SK-N-MC (cell line): ENCODE results near the gene SDCBP2.

ENCODE experiments used
- DNase-seq: peaks from one replicate; pipeline ENCODE4 v3.0.0-alpha.2; 2011; ENCODE audit warnings: low read depth, low spot score
- H3K27ac ChIP-seq: fragments of 200-600 bp; sonication (generic); 2 replicates; pipeline ENCODE4 v1.5.1; 2016; ENCODE audit warnings: mixed run types
- H3K36me3 ChIP-seq: fragments of 200-600 bp; sonication (generic); 2 replicates; pipeline ENCODE4 v1.6.1; 2017; ENCODE audit warnings: antibody characterized with exemption, low read length, mixed read lengths; ENCODE audit not compliant: insufficient read depth
- H3K4me3 ChIP-seq: fragments of 200-600 bp; sonication (generic); 2 replicates; pipeline ENCODE4 v1.5.1; 2016
- H3K9ac ChIP-seq: fragments of 200-600 bp; sonication (generic); 2 replicates; pipeline ENCODE4 v1.8.0; 2017; ENCODE audit warnings: mixed run types, mixed read lengths; ENCODE audit not compliant: insufficient read length
- H3K9me3 ChIP-seq: fragments of 200-600 bp; sonication (generic); 2 replicates; pipeline ENCODE4 v1.6.1; 2017; ENCODE audit warnings: low read depth, mild to moderate bottlenecking, antibody characterized with exemption, low read length, moderate library complexity, mixed read lengths
- EZH2 ChIP-seq: fragments of 200-600 bp; sonication (generic); IDR thresholded peaks from one replicate; pipeline ENCODE4 v1.6.1; 2017; ENCODE audit warnings: antibody characterized with exemption
- FOXP2 ChIP-seq: optimal IDR thresholded peaks from 2 replicates; pipeline ENCODE3; 2011; ENCODE audit warnings: mild to moderate bottlenecking, moderate library complexity; ENCODE audit not compliant: insufficient read depth; ENCODE audit errors: extremely low read length, control extremely low read depth
- POLR2AphosphoS5 ChIP-seq: IDR thresholded peaks from 2 replicates; pipeline ENCODE4 v1.6.1; 2012; ENCODE audit warnings: mild to moderate bottlenecking, low read depth, low read length, borderline replicate concordance

Gene SDCBP2

GRCh38 chr20:1313236-1313964 lies 15.5 kb downstream of the SDCBP2 start:
- peak; percentile 51 for DNase-seq
- TF ChIP-seq FOXP2 (no peak), EZH2 (no peak), POLR2AphosphoS5 (no peak)
- Histone ChIP-seq H3K9me3 (no peaks in the 10 kb centered on the region), H3K27ac (no peak overlapping the region), H3K9ac (peak overlapping the region; percentile 37), H3K36me3 (no peaks in the 10 kb centered on the region), H3K4me3 (peak overlapping the region; percentile 50)

DNA sequence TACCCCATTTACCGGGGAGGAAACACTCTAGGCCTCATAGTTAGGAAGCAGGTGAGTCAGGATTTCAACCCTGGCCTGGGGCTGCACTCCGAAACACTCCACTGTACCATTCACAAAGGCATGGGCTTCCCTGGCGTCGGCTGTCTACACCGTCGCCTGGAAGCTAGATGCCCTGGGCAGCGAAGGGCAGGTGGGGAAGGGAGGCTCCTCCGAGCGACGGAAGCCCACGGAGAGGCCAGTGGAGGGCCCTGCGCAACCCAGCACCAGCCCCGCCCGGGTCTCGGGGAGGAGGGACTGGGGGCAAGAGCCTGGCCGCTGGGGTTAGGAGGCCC lies 16.1 kb downstream of the SDCBP2 start:
- no peaks in the 10 kb centered on the region for H3K9me3 ChIP-seq
- no peak overlapping the region for H3K27ac ChIP-seq
- no peak overlapping the region for H3K4me3 ChIP-seq
- no peak overlapping the region for H3K9ac ChIP-seq
- DNase-seq: no peak
- no peaks in the 10 kb centered on the region for H3K36me3 ChIP-seq
- no peak for TF ChIP-seq POLR2AphosphoS5
- TF ChIP-seq FOXP2: no peak
- TF ChIP-seq EZH2: no peak

GRCh38 chr20:1312308-1312707 lies 16.6 kb downstream of the SDCBP2 start:
- TF ChIP-seq FOXP2 (no peak), EZH2 (no peak), POLR2AphosphoS5 (no peak)
- Histone ChIP-seq H3K4me3 (no peak overlapping the region), H3K27ac (no peak overlapping the region), H3K9ac (no peak overlapping the region), H3K9me3 (no peaks in the 10 kb centered on the region), H3K36me3 (no peaks in the 10 kb centered on the region)
- no peak for DNase-seq

DNA sequence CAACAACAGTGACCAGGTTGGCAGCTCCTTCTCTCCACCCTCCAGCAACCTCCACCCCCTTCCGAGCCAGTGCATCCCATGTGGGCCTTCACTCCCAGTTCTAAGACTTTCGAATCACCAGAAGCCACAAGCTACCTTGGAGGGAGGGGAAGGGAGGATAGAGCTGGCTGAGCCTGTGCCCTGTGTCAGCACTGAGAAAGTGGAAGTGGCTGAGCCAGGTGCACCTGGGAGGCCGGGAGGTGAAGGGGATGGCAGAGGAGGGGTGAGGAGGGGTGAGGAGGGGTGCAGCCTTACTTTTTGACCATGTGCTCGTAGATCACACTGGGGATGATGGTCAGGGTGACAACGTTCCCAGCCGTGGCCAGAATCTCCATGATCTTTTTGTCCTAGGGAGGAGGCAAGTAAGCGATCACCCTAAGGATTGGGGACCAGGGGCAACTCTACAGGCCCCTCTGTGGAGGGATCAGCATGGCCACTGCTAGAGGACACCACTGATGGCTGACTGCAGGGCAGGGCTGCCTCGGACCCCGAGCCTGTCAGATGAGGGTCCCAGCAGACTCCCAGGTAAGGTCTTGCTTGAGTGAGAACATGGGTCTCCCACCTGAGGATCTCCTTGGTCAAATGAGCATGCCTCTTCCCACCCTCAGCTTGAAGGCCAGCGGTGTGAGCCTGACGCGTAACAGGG lies 18.3 kb downstream of the SDCBP2 start:
- H3K4me3 ChIP-seq: no peak overlapping the region
- DNase-seq: no peak
- TF ChIP-seq EZH2: no peak
- TF ChIP-seq POLR2AphosphoS5: no peak
- no peak for TF ChIP-seq FOXP2
- H3K27ac ChIP-seq: no peak overlapping the region
- H3K9me3 ChIP-seq: no peaks in the 10 kb centered on the region
- no peaks in the 10 kb centered on the region for H3K36me3 ChIP-seq
- no peak overlapping the region for H3K9ac ChIP-seq

- DNase-seq: no peak
- Histone ChIP-seq H3K36me3 (no peaks in the 10 kb centered on the region), H3K4me3 (no peak overlapping the region), H3K9ac (no peak overlapping the region), H3K27ac (no peak overlapping the region), H3K9me3 (no peaks in the 10 kb centered on the region)
- TF ChIP-seq POLR2AphosphoS5 (no peak), FOXP2 (no peak), EZH2 (no peak)
Measured at GRCh38 chr20:1310071-1310470, 18.9 kb downstream of the SDCBP2 start.

GRCh38 chr20:1309439-1309847 lies 19.5 kb downstream of the SDCBP2 start:
- H3K9ac ChIP-seq: no peak overlapping the region
- no peak for TF ChIP-seq EZH2
- no peak for TF ChIP-seq FOXP2
- no peak for TF ChIP-seq POLR2AphosphoS5
- H3K9me3 ChIP-seq: no peaks in the 10 kb centered on the region
- no peak for DNase-seq
- no peaks in the 10 kb centered on the region for H3K36me3 ChIP-seq
- H3K27ac ChIP-seq: no peak overlapping the region
- H3K4me3 ChIP-seq: no peak overlapping the region

- DNase-seq: no peak
- H3K27ac ChIP-seq: no peak overlapping the region
- H3K36me3 ChIP-seq: no peaks in the 10 kb centered on the region
- no peaks in the 10 kb centered on the region for H3K9me3 ChIP-seq
- TF ChIP-seq POLR2AphosphoS5: no peak
- TF ChIP-seq EZH2: no peak
- no peak for TF ChIP-seq FOXP2
- no peak overlapping the region for H3K4me3 ChIP-seq
- H3K9ac ChIP-seq: no peak overlapping the region
Measured at GRCh38 chr20:1308702-1309095, 20.2 kb downstream of the SDCBP2 start.

DNA sequence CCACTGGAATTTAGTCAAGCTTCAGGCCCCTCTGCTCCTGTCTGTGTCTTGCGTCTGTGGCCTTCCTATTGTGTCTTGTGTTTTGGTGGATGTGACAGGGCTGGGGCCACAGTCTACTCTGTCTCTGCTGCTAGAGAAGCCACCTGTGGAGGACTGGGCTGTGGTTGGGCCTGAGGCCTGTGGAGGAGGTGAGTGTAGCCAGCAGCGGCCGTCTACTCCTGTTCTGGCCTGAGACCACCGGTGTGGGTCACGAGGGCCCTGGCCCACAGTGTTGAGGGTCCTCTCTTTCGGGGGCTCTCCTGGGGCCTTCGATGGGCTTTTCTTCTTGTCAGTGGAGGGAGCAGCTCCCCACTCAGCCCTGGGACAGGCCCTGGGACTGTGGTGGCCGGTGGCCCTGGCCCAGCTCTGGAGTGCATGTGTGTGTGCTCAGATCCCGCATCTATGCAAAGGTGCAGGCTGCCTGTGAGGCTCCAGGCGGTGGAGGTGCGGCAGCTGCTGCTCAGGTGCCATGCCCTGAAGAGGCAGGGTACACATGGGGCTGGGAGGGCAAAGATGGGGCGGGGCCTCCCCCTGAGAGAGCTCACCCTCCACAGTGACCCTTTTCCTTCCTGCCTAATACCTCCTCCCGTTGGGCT lies 20.8 kb downstream of the SDCBP2 start:
- Histone ChIP-seq H3K9ac (no peak overlapping the region), H3K4me3 (no peak overlapping the region), H3K36me3 (no peaks in the 10 kb centered on the region), H3K9me3 (no peaks in the 10 kb centered on the region), H3K27ac (no peak overlapping the region)
- DNase-seq: no peak
- TF ChIP-seq POLR2AphosphoS5 (no peak), EZH2 (no peak), FOXP2 (no peak)

- Histone ChIP-seq H3K36me3 (no peaks in the 10 kb centered on the region), H3K9ac (no peak overlapping the region), H3K9me3 (no peaks in the 10 kb centered on the region), H3K27ac (no peak overlapping the region), H3K4me3 (no peak overlapping the region)
- DNase-seq: no peak
- no peak for TF ChIP-seq FOXP2
Measured at GRCh38 chr20:1307571-1307971, 21.4 kb downstream of the SDCBP2 start.
